ENCODE measurements around the gene CDR2L. TPM values are rescaled to one million over a fixed set of nuclear protein-coding genes. Genes with fewer than 3 reads are reported as not detected.

Gene CDR2L
- total RNA-seq, 4 donors from 2014 or later, result 1.3 to 3.6 (median 2.6) TPM

GRCh38 chr17:74961657-74962350, 25.6 kb upstream of the CDR2L start:
- in situ Hi-C loops (cut with MboI; ENCODE audit: low sequenced_read_pairs in 4 of 4), result loop anchor here in 1 of 4 donors (25.0 kb wide), 1 partner anchor 225 kb away; the partner anchor contains the start of gene SUMO2
- ATAC-seq (peak; percentile 93 to 96), DNase-seq (peak; percentile 71 to 78)
- no peak for TF ChIP-seq POLR2A (IDR thresholded peaks at IDR 0.05)
- peak; percentile 64 to 90 (median 85) for TF ChIP-seq CTCF (IDR thresholded peaks at IDR 0.05 in 4 of 5, conservative IDR thresholded peaks at IDR 0.05 in 1 of 5)
- Histone ChIP-seq H3K4me1 (no peaks in the 10 kb centered on the region), H3K27ac (no peak overlapping the region), H3K9me3 (no peaks in the 10 kb centered on the region), H3K4me3 (no peak overlapping the region), H3K27me3 (no peaks in the 10 kb centered on the region), H3K36me3 (no peaks in the 10 kb centered on the region)
- intact Hi-C loops (cut with DNase I; ENCODE audit: low total_unique reads), result loop anchor here (1.0 kb wide), 3 partner anchors 25 to 239 kb away; partner anchors contain the start of gene CDR2L

- Histone ChIP-seq H3K4me1 (no peaks in the 10 kb centered on the region), H3K4me3 (no peak overlapping the region), H3K36me3 (no peaks in the 10 kb centered on the region), H3K9me3 (no peaks in the 10 kb centered on the region), H3K27me3 (no peaks in the 10 kb centered on the region), H3K27ac (no peak overlapping the region)
- in situ Hi-C loops (cut with MboI; ENCODE audit: low sequenced_read_pairs in 4 of 4) (loop anchor here in 1 of 4 donors (25.0 kb wide), 1 partner anchor 224 kb away; the partner anchor contains the start of gene SUMO2), intact Hi-C loops (cut with DNase I; ENCODE audit: low total_unique reads) (no loop called here)
- ATAC-seq (no peak), DNase-seq (no peak)
- TF ChIP-seq POLR2A (IDR thresholded peaks at IDR 0.05) (no peak), CTCF (IDR thresholded peaks at IDR 0.05 in 4 of 5, conservative IDR thresholded peaks at IDR 0.05 in 1 of 5) (no peak)
Observed at GRCh38 chr17:74962622-74963394, 24.6 kb upstream of the CDR2L start.

GRCh38 chr17:74963656-74964055, 23.8 kb upstream of the CDR2L start:
- Histone ChIP-seq H3K27ac (no peak overlapping the region), H3K27me3 (no peaks in the 10 kb centered on the region), H3K4me3 (no peak overlapping the region), H3K9me3 (no peaks in the 10 kb centered on the region), H3K4me1 (no peaks in the 10 kb centered on the region), H3K36me3 (no peaks in the 10 kb centered on the region)
- no peak for ATAC-seq
- intact Hi-C loops (cut with DNase I; ENCODE audit: low total_unique reads), result no loop called here
- in situ Hi-C loops (cut with MboI; ENCODE audit: low sequenced_read_pairs in 4 of 4), result loop anchor here in 1 of 4 donors (25.0 kb wide), 1 partner anchor 224 kb away; the partner anchor contains the start of gene SUMO2
- TF ChIP-seq CTCF (IDR thresholded peaks at IDR 0.05 in 4 of 5, conservative IDR thresholded peaks at IDR 0.05 in 1 of 5), result no peak
- no peak for TF ChIP-seq POLR2A (IDR thresholded peaks at IDR 0.05)
- no peak for DNase-seq

GRCh38 chr17:74964246-74964761, 23.1 kb upstream of the CDR2L start:
- no peak overlapping the region for H3K4me3 ChIP-seq
- no peak for TF ChIP-seq POLR2A (IDR thresholded peaks at IDR 0.05)
- no peak for TF ChIP-seq CTCF (IDR thresholded peaks at IDR 0.05 in 4 of 5, conservative IDR thresholded peaks at IDR 0.05 in 1 of 5)
- no peaks in the 10 kb centered on the region for H3K27me3 ChIP-seq
- in situ Hi-C loops (cut with MboI; ENCODE audit: low sequenced_read_pairs in 4 of 4) (loop anchor here in 1 of 4 donors (25.0 kb wide), 1 partner anchor 223 kb away; the partner anchor contains the start of gene SUMO2), intact Hi-C loops (cut with DNase I; ENCODE audit: low total_unique reads) (no loop called here)
- H3K9me3 ChIP-seq, result no peaks in the 10 kb centered on the region
- no peak for DNase-seq
- H3K27ac ChIP-seq, result no peak overlapping the region
- H3K36me3 ChIP-seq, result no peaks in the 10 kb centered on the region
- no peaks in the 10 kb centered on the region for H3K4me1 ChIP-seq
- no peak for ATAC-seq

Data from gastrocnemius medialis (tissue), 4 donors.